Endothelial cell of umbilical vein (primary cell): Measurements from ENCODE around the gene ZNF560. TPM values are rescaled to one million over a fixed set of nuclear protein-coding genes. Genes with fewer than 3 reads are reported as not detected.

Experiments used
- BruUV-seq: library from RNA; stranded (reverse); fragments of 400-500 nt; replicated peaks from 2 replicates; lab custom pipeline; 2021; lab: Mats Ljungman, UMichigan
- CTCF ChIA-PET: fragments of 300-600, 350-600 bp; sonication (Branson Sonifier 250); formaldehyde crosslinking; loops from one replicate; lab custom pipeline; 2021; ENCODE audit warnings: antibody characterized with exemption, inconsistent platforms; lab: Charles Lee
- POLR2A ChIA-PET: fragments of 300-600, 350-600 bp; sonication (Branson Sonifier 250); formaldehyde crosslinking; loops from one replicate; lab custom pipeline; 2021; ENCODE audit warnings: antibody characterized with exemption, inconsistent platforms; lab: Charles Lee
- DNase-seq: peaks from one replicate; pipeline ENCODE4 v3.0.0-alpha.2; 2011; ENCODE audit warnings: low read depth, low spot score
- FAIRE-seq: peaks from 2 replicates; lab custom pipeline; 2011; peaks lifted over from hg19 to GRCh38; lab: Jason Lieb, UNC
- H2AFZ ChIP-seq: 2 replicates; pipeline ENCODE4 v1.6.0; 2012; ENCODE audit warnings: low read depth, low read length, control low read depth, inconsistent platforms
- H3K27ac ChIP-seq: 2 replicates; pipeline ENCODE4 v1.5.1; 2011; ENCODE audit warnings: low read depth, mild to moderate bottlenecking, control low read depth, low read length, moderate library complexity; ENCODE audit not compliant: insufficient read depth
- H3K27me3 ChIP-seq, 2 experiments: 2 replicates each; pipeline versions ENCODE4 v1.6.0 to v1.6.1; 2011; ENCODE audit warnings: low read length in 2 of 2, mixed read lengths in 1 of 2; ENCODE audit not compliant: control insufficient read depth in 2 of 2, insufficient read depth in 2 of 2
- H3K36me3 ChIP-seq, 2 experiments: 2 replicates in 1 of 2; 3 replicates in 1 of 2; pipeline ENCODE4 v1.5.1; 2011; ENCODE audit warnings: low read length in 2 of 2, mild to moderate bottlenecking in 1 of 2, moderate library complexity in 1 of 2; ENCODE audit not compliant: control insufficient read depth in 2 of 2, insufficient read depth in 2 of 2; ENCODE audit errors: extremely low read depth in 1 of 2
- H3K4me1 ChIP-seq: 3 replicates; pipeline ENCODE4 v1.5.1; 2011; ENCODE audit warnings: mild to moderate bottlenecking, low read length; ENCODE audit not compliant: control insufficient read depth, insufficient read depth; ENCODE audit errors: extremely low read depth
- H3K4me2 ChIP-seq: 2 replicates; pipeline ENCODE4 v1.6.1; 2011; ENCODE audit warnings: low read length, control low read depth, mixed read lengths; ENCODE audit not compliant: insufficient read depth
- H3K4me3 ChIP-seq, 3 experiments: fragments of 200-600 bp in 1 of 3; sonication (generic), shearing (Covaris generic) in 1 of 3; replicated peaks in 1 of 3; 2 replicates each; pipeline ENCODE4 v1.5.1; 2011 to 2016; ENCODE audit warnings: control low read depth in 3 of 3, low read length in 3 of 3, mild to moderate bottlenecking in 2 of 3, inconsistent platforms in 1 of 3, low read depth in 1 of 3, moderate library complexity in 1 of 3; ENCODE audit not compliant: insufficient read depth in 1 of 3
- H3K79me2 ChIP-seq: 2 replicates; pipeline ENCODE4 v1.6.0; 2012; ENCODE audit warnings: low read length, inconsistent platforms; ENCODE audit not compliant: control insufficient read depth, insufficient read depth
- H3K9ac ChIP-seq: replicated peaks from 2 replicates; pipeline ENCODE3; 2011; ENCODE audit warnings: low read length, control low read depth; ENCODE audit not compliant: insufficient read depth; ENCODE audit errors: extremely low read depth
- H3K9me1 ChIP-seq: replicated peaks from 3 replicates; pipeline ENCODE4 v1.6.0; 2011; ENCODE audit warnings: mild to moderate bottlenecking, low read length; ENCODE audit not compliant: control insufficient read depth, insufficient read depth; ENCODE audit errors: extremely low read depth
- H3K9me3 ChIP-seq: replicated peaks from 2 replicates; pipeline ENCODE4 v1.5.1; 2012; ENCODE audit warnings: low read length, inconsistent platforms; ENCODE audit not compliant: control insufficient read depth, insufficient read depth
- H4K20me1 ChIP-seq: replicated peaks from 2 replicates; pipeline ENCODE3; 2011; ENCODE audit warnings: mild to moderate bottlenecking, low read length; ENCODE audit not compliant: control insufficient read depth, insufficient read depth; ENCODE audit errors: extremely low read depth
- EZH2 ChIP-seq: IDR thresholded peaks from 2 replicates; pipeline ENCODE4 v1.6.1; 2012; ENCODE audit warnings: borderline replicate concordance, low read depth, mild to moderate bottlenecking, moderate library complexity, low read length, inconsistent platforms; ENCODE audit not compliant: severe bottlenecking
- FOS ChIP-seq: IDR thresholded peaks from 2 replicates; pipeline ENCODE4 v1.6.1; 2011; ENCODE audit warnings: mild to moderate bottlenecking, low read length, moderate library complexity, borderline replicate concordance; ENCODE audit not compliant: insufficient read depth
- GATA2 ChIP-seq: IDR thresholded peaks from 2 replicates; pipeline ENCODE4 v1.7.0; 2011; ENCODE audit warnings: low read depth, mild to moderate bottlenecking, moderate library complexity, mixed read lengths, low read length; ENCODE audit not compliant: insufficient read length, insufficient read depth
- JUN ChIP-seq: IDR thresholded peaks from 2 replicates; pipeline ENCODE4 v1.6.1; 2011; ENCODE audit warnings: borderline replicate concordance, low read depth; ENCODE audit not compliant: insufficient read length, insufficient read depth
- MYC ChIP-seq: IDR thresholded peaks from one replicate; pipeline ENCODE4 v1.6.1; 2011; ENCODE audit warnings: mild to moderate bottlenecking, low read depth, low read length
- POLR2A ChIP-seq: IDR thresholded peaks from 2 replicates; pipeline ENCODE4 v1.6.1; 2012; ENCODE audit warnings: low read depth, mild to moderate bottlenecking, control low read depth, low read length
- POLR2AphosphoS5 ChIP-seq: IDR thresholded peaks from 2 replicates; pipeline ENCODE4 v1.6.1; 2012; ENCODE audit warnings: low read depth, mild to moderate bottlenecking, control low read depth, low read length, moderate library complexity; ENCODE audit not compliant: insufficient read depth
- dilution Hi-C: fragments of 300-500 bp; cut with MboI; formaldehyde crosslinking; loops from one replicate; pipeline ENCODE4 v1.15.0; 2019; ENCODE audit warnings: low sequenced_read_pairs; ENCODE audit not compliant: extremely low pct_ligation_motif_present
- intact Hi-C: fragments of 100-400 bp; cut with micrococcal nuclease; formaldehyde crosslinking; loops from one replicate; pipeline ENCODE4 v1.10.0; 2022
- polyA plus RNA-seq, 4 experiments: library from polyadenylated mRNA; depleted of rRNA in 3 of 4; stranded (reverse) in 3 of 4; unstranded in 1 of 4; fragments of >200 nt; gene quantifications; 2 replicates each; pipeline versions ENCODE4 v1.2.1 to v1.2.3, GENCODE V29; 2011 to 2012; ENCODE audit warnings: missing spikeins in 1 of 4
- total RNA-seq: library from RNA; stranded (reverse); gene quantifications from 2 replicates; pipeline ENCODE4 v1.2.3, GENCODE V29; 2021
- TF ChIP-seq, protein P1 (sequence below), 2 donors: IDR thresholded peaks; 1 replicate in 1 of 2; 2 replicates in 1 of 2; pipeline ENCODE4 v1.5.1; 2011; ENCODE audit warnings: low read length in 2 of 2, mild to moderate bottlenecking in 2 of 2, moderate library complexity in 2 of 2, control low read depth in 1 of 2, inconsistent platforms in 1 of 2, low read depth in 1 of 2; ENCODE audit not compliant: insufficient read depth in 1 of 2; ENCODE audit errors: extremely low read depth in 1 of 2
- TF ChIP-seq, protein P2 (sequence below): IDR thresholded peaks from 2 replicates; pipeline ENCODE4 v1.6.1; 2011; ENCODE audit not compliant: insufficient read depth, insufficient read length

Gene ZNF560
- total and polyA plus RNA-seq, 2 donors (not counting 3 experiments of a cell fraction or from before 2014, with no cell fraction given) = 0.06 TPM; not detected in 1

DNA sequence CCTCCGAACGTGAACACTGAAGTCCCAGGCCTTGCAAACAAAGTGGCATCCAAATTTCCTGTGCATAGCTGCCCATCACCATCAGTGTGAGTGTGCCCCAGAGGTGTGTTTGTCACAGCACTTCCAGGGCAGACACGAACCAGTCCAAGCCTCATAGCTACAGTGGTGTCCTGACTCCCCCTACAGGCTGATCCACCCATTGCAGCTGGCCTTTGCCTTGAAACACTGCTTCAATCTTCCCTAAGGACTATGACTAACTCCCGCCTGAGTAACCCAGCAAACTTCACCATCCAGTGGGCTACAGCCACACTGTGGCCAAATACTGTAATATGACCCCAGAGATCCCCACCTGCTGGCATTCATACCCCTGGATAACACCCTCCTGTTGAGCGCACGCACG is 66.9 kb downstream of the ZNF560 start:
- no peak overlapping the region for H3K9ac ChIP-seq
- H3K36me3 ChIP-seq = peaks cover 0 to 4% of the 10 kb centered on the region in 2 experiments
- POLR2A ChIA-PET = no interaction called here
- TF ChIP-seq, protein P1, sequence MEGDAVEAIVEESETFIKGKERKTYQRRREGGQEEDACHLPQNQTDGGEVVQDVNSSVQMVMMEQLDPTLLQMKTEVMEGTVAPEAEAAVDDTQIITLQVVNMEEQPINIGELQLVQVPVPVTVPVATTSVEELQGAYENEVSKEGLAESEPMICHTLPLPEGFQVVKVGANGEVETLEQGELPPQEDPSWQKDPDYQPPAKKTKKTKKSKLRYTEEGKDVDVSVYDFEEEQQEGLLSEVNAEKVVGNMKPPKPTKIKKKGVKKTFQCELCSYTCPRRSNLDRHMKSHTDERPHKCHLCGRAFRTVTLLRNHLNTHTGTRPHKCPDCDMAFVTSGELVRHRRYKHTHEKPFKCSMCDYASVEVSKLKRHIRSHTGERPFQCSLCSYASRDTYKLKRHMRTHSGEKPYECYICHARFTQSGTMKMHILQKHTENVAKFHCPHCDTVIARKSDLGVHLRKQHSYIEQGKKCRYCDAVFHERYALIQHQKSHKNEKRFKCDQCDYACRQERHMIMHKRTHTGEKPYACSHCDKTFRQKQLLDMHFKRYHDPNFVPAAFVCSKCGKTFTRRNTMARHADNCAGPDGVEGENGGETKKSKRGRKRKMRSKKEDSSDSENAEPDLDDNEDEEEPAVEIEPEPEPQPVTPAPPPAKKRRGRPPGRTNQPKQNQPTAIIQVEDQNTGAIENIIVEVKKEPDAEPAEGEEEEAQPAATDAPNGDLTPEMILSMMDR (IDR thresholded peaks at IDR 0.05; ENCODE audit: extremely low read depth in 1 of 2, insufficient read depth in 1 of 2, low read depth in 1 of 2, low read length in 2 of 2) = peak; percentile 32 to 49
- TF ChIP-seq, protein P2, sequence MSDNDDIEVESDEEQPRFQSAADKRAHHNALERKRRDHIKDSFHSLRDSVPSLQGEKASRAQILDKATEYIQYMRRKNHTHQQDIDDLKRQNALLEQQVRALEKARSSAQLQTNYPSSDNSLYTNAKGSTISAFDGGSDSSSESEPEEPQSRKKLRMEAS = no peak
- H3K79me2 ChIP-seq = peaks cover 2% of the 10 kb centered on the region
- peaks cover 13% of the 10 kb centered on the region for H3K4me1 ChIP-seq
- no peaks in the 10 kb centered on the region for H3K27me3 ChIP-seq
- H2AFZ ChIP-seq = no peak overlapping the region
- FAIRE-seq (peak; percentile 49), DNase-seq (no peak)
- no peak overlapping the region for H3K4me2 ChIP-seq
- no peaks in the 10 kb centered on the region for H3K9me3 ChIP-seq
- dilution Hi-C loops = no loop called here
- no peak overlapping the region for H3K4me3 ChIP-seq
- no peaks in the 10 kb centered on the region for H4K20me1 ChIP-seq
- intact Hi-C loops = loop anchor here (1.0 kb wide), 2 partner anchors 226 to 295 kb away; no protein-coding TSS in a partner anchor
- BruUV-seq = no TSS peak
- no peaks in the 10 kb centered on the region for H3K9me1 ChIP-seq
- CTCF ChIA-PET = interaction anchor here (1.2 kb wide), 1 partner anchor 226 kb away, joined by 3 read pairs; no protein-coding TSS in a partner anchor
- H3K27ac ChIP-seq = no peak overlapping the region

DNA sequence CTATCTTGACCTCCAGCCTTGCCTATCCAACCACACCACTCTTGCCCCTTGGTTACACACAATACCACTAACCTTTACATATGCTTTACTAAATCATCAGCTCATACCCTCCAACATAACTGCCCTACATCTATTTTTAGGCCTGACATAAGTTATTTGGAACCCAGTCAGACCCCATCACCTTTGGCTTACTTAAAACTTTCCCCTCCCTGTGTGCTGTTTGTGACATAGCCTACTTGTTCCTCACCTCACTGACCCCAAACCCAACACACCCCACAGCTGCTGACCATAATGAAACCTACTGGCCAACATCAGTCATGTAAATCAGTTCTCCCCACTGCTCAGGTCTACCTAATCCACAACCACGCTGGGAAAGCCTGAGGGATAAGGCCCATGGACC is 68.0 kb downstream of the ZNF560 start:
- DNase-seq (no peak), FAIRE-seq (no peak)
- Histone ChIP-seq H2AFZ (no peak overlapping the region), H3K9me1 (no peaks in the 10 kb centered on the region), H3K4me3 (no peak overlapping the region), H3K4me1 (peaks cover 8% of the 10 kb centered on the region), H3K4me2 (no peak overlapping the region), H3K27ac (no peak overlapping the region), H3K9ac (no peak overlapping the region), H3K9me3 (no peaks in the 10 kb centered on the region), H4K20me1 (no peaks in the 10 kb centered on the region), H3K27me3 (no peaks in the 10 kb centered on the region), H3K79me2 (peaks cover 2% of the 10 kb centered on the region), H3K36me3 (peaks cover 0 to 10% of the 10 kb centered on the region in 2 experiments)
- TF ChIP-seq, protein P1 (IDR thresholded peaks at IDR 0.05; ENCODE audit: extremely low read depth in 1 of 2, insufficient read depth in 1 of 2, low read depth in 1 of 2, low read length in 2 of 2) = no peak
- TF ChIP-seq POLR2A = no peak
- no peak for TF ChIP-seq FOS
- TF ChIP-seq EZH2 = no peak
- no peak for TF ChIP-seq POLR2AphosphoS5
- TF ChIP-seq, protein P2 = no peak
- TF ChIP-seq JUN = no peak
- TF ChIP-seq MYC = no peak
- no peak for TF ChIP-seq GATA2
- CTCF ChIA-PET = no interaction called here
- intact Hi-C loops = no loop called here
- POLR2A ChIA-PET = no interaction called here
- dilution Hi-C loops = no loop called here
- BruUV-seq = no TSS peak
